ENCODE results near the gene GBP7.
"Not testable (repeated sequence)": the region's sequence is repeated elsewhere in the genome, so short reads cannot be mapped to it uniquely, and the experiment has no call there.

The GBP7 gene, protein sequence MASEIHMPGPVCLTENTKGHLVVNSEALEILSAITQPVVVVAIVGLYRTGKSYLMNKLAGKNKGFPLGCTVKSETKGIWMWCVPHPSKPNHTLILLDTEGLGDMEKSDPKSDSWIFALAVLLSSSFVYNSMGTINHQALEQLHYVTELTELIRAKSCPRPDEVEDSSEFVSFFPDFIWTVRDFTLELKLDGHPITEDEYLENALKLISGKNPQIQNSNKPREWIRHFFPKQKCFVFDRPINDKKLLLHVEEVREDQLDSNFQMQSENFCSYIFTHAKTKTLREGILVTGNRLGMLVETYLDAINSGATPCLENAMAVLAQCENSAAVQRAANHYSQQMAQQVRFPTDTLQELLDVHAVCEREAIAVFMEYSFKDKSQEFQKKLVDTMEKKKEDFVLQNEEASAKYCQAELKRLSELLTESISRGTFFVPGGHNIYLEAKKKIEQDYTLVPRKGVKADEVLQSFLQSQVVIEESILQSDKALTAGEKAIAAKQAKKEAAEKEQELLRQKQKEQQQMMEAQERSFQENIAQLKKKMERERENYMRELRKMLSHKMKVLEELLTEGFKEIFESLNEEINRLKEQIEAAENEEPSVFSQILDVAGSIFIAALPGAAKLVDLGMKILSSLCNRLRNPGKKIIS

DNA sequence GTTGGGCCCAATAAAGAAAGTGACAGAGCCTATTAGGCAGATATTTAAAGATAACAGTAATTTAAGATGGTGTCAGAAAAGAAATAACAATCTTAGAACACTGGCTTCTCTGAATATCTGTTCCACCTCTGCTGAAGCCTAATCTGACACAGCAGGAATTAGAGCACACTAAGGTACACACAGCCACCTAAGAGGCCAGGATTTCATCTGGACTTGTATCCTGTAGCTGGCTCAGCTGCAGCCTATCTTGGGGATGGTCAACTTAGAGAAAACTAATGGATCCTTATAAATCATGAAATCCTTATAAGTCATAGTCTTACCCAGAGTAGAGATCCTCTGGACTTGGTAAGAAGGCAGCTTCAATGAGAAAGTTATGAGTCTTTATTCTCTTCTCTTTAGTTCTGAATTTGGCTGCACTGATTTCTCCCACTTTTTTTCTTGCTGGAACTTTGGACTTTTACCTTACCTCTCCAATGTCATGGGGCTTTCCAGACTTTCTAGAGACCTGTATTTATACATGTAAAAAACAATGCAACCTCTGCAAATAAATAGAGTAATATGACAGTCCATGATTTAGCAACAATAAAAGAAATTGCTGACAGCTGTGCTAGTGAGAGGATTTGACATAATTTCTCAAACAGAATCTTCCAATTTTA, at the start of gene GBP7:
Gene GBP7, minus strand, starts transcription at position 403 of the 656 bp plus-strand sequence. CDS start 4,068 bp downstream, outside the sequence.
- DNase-seq (ENCODE audit: low read depth), result no peak

DNA sequence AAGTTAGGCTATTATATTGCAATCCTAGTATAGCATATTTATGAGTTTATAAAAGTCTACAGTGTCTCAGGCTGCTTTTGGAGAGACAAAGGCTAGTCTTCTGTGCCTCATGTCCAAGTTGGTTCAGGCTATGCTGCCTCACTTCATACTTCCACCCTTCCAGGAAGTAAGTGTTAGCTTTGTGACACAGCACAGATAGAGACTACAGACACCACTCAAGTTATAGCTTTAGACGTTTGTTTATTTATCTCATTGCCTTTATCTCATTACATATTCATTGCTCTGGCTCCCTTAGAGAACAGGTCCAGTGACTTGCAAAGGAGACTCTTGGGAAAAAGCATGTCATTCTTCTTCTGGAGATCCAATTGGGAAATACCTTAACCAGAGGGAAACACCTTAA, 45.5 kb upstream of the GBP7 start:
- DNase-seq (ENCODE audit: low read depth), result no peak

DNA sequence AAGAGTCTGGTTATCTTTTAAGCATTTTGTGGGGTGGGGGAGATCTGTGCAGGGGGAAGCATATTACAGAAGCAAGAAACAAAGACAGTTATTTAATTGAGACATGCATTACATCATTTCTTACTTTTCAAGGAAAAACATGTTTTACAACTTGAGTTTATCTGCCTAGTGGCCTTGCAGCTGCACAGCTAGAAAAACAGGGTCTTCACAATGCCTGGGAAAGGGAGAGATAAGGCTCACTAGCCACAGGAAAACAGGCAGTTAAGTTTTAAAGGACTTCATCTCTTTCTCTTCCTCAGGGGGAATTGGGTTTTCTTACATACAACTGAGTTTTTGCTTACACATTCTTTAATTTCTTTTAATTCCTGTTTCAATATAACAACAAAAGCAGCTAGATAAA, 44.0 kb upstream of the GBP7 start:
- not testable (repeated sequence) for DNase-seq (ENCODE audit: low read depth)

DNA sequence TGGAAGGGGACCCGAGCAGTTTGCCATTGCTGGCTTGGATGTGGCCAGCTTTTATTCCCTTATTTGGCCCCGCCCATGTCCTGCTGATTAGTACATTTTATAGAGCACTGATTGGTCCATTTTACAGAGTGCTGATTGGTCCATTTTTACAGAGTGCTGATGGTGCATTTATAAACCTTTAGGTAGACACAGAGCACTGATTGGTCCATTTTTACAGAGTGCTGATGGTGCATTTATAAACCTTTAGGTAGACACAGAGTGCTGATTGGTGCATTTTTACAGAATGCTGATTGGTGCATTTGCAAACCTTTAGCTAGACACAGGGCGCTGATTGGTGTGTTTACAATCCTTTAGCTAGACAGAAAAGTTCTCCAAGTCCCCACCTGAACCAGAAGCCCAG, 43.1 kb upstream of the GBP7 start:
- not testable (repeated sequence) for DNase-seq (ENCODE audit: low read depth)

DNA sequence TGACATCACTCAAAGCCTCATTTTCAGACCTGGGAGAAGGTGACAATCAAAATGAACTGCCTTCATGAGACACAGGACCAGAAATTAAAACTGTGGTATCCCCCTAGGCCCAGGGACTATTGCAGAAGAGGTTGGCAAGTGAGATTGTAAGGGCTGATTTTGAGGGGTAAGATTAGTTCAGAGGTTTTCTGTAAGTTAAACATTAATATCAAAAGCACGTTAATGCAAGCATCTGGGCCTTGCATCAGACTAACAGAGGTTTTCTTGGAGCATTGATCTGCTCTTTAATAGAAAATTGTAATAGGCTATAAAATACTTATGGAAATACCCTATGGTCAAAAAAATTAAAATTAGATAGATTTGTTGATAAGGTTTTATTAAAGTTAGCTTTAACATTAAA, 37.5 kb upstream of the GBP7 start:
- DNase-seq (ENCODE audit: low read depth), result no peak

DNA sequence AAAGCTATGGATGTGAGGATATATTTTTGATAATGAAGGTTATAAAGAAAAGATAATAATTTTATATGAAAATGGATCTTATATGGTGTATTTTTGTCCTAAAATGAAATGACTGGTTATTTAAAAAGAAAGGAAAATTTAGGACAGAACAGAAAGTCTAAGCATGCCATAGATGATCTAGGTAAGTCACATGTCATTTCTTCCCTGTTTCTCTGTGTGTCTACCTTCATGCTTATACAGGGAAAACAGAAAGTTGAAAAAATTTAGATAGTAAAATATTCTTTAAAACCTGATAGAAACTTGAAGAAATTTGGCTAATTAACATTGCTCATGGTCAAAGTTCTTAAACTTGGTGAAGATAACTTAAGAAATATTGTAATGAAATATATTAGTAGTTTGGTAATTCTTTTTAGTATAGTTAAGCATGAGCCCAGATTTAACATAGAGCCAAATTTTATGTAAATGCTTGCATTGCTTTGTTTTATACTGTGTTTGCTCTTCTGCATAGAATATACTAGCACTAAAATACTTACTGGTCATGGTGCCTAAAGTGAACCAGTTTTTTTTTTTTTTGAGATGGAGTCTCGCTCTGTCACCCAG, 35.3 kb upstream of the GBP7 start:
- no peak for DNase-seq (ENCODE audit: low read depth)

DNA sequence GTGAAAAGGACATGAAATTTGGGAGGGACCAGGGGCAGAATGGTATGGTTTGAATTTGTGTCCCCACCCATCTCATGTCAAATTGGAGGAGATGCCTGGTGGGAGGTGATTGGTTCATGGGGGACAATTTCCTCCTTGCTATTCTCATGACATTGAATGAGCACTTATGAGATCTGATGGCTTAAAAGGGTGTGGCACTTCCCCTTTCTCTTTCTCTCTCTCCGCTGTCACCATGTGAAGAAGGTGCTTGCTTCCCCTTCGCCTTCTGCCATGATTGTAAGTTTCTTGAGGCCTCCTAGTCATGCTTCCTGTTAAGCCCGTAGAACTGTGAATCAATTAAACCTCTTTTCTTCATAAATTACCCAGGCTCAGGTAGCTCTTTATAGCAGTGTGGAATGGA, 30.6 kb upstream of the GBP7 start:
- DNase-seq (ENCODE audit: low read depth), result no peak

DNA sequence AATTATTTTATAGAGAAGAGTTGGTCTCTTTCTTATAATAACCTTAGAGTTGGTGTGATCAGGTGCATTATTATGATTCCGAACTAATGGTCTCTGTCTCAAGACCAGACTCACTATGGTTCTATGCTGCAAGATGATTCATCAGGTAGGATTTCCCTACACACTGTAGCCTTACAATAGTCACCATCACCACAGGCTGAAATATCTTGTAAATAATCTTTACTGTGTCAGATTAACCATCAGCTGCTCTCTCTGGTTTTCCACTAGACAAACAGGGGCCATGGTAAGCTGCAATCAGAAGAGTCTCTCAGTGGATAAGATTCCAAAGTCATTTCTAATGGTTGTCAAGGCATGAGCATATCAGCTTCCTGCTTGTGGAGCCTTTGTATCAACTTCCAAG, 27.4 kb upstream of the GBP7 start:
- DNase-seq (ENCODE audit: low read depth), result no peak

DNA sequence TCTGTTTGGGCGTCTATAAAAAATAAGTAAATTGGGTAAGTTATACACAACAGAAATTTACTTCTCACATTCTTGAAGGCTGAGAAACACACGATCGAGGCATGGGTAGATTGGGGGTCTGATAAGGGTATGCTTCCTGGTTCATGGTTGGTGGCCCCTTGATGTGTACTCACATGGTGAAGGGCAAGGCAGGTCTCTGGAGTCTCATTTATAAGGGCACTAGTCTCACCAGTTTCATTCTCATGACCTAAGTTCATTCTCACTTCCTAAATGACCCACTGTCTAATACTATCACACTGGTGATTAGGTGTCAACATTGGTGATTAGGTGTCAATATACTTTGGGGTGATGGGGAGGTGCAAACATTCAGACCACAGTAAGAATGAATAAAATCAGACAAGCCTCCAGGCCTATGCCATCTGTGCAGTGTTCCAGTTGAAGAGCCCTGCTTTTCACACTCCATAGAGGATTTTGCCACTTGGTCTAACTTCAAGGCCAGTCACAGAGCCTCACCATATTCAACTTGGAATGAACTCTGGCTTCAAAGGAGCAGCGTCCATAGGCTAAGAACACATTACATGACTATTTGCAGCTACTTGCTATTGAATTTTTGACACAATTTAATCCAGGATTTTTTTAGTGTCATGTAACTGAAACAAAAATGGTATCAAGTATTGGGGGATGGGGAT, 25.4 kb upstream of the GBP7 start:
- DNase-seq (ENCODE audit: low read depth), result no peak

DNA sequence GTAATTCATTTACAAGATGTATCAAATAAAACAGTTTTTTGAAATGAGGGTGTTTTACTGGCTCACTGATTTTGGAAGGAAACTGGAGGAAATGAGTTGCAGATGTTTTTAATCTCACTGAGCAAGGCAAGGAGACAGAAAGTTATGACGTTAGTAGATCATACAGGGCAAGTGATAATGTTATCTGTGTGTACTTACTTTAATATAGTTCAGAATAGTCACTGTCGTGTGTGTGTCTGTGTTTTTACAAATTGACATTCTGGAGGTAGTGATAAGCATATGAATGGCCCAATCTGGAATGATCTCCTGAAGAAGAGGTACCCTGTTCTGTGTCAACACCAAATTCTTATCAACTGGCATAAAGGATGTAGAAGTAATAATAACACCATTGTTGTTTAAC, 24.9 kb upstream of the GBP7 start:
- DNase-seq (ENCODE audit: low read depth), result no peak

DNA sequence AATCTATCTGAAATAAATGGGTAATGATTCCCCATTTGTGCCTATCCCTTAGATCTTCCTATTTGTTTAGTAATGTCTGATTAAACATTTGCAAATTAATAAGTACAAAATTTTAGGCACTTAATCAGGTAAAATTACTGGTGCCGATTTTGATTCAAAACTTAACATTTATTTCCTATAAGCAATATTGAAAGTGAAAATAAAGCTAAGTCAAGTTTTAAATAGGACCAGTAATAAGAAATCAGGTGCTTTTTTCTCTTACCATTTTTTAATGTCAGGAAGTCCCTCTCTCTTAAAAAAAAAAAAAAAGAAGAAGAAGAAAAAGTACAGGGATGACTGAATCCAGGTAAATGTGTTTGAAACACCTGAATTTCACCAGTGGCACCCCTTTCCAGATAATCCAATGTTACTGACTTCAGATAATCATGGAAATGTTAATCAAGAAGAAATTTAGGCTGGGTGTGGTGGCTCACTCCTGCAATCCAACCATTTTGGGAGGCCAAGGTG, 23.8 kb upstream of the GBP7 start:
- DNase-seq (ENCODE audit: low read depth), result no peak

DNA sequence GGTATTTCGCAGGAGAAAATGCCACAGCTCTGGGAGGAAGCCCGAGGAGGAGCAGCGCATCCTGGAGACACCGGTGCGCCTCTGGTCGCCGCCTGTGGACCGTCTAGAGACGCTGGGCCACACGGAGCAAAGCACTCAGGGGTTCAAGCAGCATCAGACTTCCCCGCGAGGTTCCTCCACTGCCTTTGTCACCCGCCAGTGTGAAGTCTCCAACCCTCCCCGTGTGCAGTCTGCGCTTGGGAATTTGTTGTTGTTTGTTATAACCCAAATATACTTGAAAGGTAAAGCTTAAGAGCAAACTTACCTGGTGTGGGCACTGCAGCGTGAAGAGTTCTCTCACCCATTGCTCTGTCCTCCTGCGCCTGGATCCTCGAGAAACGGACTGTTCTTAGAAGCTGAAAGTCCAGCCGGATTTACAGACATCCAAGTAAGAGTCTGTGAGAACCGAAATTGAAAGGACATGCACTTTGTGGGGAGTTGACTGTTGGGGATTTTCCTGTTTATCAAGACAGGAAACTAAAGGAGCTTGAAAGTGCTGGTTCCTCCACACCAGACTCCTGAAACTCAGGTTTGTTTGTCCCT, 22.8 kb upstream of the GBP7 start, which contains the start of gene GBP4:
Gene GBP4, minus strand, starts transcription at position 452 of the 582 bp plus-strand sequence. Its CDS starts 108 bp downstream, at position 344.
- peak; percentile 21 for DNase-seq (ENCODE audit: low read depth)

DNA sequence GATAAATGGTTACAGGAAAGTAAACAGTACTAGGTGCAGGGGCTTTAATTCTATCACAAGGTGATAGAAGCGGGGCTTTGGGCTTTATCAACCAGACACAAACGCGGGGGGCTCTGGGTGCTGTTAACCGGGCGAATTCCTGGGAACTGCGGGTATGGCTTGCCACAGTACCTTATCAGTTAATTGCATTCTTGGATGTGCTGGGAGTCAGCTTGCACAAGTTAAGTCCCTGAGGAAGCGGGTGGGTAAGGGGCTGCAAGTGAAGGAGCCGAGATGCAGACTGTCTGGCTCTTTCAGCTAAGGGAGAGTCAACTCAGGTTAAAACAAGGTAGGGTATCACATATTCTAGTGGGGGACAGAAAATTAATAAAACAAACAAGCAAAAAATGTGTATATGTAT, 22.3 kb upstream of the GBP7 start:
- no peak for DNase-seq (ENCODE audit: low read depth)

DNA sequence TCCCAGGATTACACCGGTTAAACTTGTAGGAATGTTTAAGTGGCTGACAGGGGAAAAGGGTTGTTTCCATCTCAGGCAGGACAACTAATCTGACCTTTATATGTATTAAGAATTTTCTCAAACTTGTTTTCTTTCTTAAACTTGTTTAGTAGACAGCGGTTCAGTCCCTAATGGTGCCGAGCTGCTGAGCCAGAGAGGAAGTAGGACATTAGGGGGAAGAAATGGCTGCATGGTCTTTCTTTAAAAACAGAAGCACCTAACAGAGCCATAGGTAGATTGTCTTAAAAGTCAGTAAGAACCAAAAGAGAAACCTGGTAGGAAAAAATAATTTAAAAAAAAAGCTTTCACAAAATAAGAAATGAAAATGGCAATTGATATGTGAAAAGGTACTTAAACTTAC, 19.7 kb upstream of the GBP7 start:
- no peak for DNase-seq (ENCODE audit: low read depth)

DNA sequence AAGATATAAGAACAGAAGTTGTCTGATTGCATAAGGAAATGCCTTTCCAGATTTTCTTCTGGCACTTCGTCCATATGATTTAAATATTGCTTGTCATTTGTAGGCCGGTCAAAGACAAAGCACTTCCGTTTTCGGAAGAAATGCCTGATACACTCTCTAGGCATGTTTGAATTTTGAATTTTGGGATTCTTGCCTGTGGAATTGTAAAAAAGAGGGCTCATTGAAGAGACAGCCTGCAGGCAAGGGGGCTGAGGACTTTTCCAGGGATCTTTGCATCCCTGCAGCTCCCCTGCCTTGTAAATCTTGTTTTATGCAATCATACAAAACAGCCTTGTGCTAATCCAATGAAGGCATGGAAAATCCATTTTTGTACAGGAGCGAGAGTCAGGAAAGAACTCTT, 15.5 kb upstream of the GBP7 start:
- no peak for DNase-seq (ENCODE audit: low read depth)

DNA sequence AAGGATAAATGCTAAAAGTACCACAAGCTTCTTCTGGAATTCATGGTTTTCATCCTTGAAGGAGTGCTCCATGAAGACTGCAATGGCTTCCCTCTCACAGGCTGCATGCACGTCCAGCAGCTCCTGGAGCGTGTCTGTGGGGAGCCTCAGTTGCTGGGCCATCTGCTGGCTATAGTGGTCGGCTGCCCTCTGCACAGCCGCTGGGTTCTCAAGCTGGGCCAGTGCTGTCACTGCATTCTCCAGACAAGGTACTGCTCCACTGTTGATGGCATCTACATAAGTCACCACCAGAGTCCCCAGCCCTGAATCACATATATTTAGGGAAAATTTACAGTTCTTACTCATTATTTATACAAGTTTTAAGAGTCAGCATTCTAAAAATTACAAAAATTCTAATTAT, 14.2 kb upstream of the GBP7 start:
- DNase-seq (ENCODE audit: low read depth), result no peak

DNA sequence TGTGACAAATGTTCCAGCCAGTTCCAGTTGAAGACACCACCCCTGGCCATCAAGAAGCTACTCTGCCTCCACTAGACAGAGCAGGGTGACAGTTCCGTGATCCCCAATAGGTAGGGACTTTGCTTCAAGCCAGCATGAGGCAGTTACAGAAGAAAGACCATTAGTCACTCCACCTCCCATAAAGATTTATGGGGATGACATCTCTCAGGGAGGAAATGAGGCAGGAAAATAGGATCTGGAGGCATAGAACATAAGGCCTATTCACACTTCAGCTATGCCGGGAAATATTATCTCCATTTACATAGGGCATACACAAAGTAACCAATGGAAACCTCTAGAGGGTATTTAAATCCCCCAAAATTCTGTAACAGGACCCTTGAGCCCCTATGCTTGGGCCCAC, 3.5 kb upstream of the GBP7 start:
- no peak for DNase-seq (ENCODE audit: low read depth)

DNA sequence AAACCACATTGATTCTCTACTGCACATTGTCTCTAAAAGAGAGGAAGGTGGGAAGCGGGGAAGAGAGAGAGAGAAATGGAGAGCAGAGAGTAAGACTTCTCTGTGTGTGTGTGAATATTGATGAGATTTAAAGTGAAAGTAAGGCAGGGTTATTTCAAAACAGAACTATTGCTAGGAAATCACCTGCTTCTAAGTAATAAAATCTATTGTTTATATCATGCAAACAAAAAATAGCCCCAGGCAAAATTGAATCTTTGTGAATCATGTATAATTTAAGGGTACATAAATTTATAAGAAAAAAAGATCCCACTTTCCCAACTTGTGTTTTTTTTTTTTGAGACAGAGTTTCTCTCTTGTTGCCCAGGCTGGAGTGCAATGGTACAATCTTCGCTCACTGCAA, 1.2 kb upstream of the GBP7 start:
- DNase-seq (ENCODE audit: low read depth), result no peak

DNA sequence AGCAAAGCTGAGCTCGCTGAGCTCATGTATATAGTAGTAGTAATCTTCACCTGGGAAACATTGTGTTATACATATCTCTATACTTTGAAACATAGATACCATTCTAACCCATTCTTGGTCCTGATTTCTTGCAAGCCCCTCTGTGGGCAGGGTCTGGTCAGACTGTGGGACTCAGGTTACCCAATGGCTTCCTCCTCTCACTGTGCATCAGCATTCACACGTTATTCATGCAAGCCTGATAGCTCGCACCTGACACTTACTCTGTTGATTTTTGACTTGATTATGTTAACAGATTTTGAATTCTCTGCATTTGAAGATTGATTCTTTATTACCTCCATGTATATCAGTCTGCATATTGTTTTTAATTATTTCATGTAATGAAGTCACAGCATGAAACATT, 1.3 kb downstream of the GBP7 start:
- DNase-seq (ENCODE audit: low read depth), result no peak

DNA sequence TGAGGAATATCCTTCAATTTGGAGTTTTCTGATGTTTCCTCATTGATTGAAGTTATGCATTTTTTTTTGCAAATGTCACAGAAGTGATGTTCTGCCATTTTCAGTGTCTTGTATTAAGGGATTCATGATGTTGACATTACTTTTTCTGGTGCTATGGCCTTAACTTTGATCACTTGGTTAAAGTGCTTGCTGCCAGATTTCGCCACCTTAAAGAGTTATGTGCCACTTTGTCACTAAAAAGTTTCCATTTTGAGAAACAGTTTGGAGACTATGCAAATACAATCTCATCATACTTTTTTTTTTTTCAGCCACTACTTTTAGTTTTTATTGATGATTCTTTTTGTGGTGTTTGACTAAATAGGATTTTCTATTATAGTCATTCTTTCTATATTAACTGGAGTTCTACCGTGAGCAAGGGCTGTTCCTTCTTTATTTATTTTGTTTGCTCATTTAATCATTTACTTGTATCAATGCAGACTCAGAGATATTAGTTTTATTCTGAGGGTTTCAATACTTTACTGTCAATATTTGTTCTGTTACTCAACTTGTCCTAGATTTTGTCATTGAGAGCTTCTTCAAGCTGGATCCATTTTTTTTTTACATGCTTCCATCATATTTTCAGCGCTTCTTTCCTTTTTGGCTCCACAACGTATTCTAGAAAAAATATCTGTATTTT, 3.2 kb downstream of the GBP7 start:
- no peak for DNase-seq (ENCODE audit: low read depth)

DNA sequence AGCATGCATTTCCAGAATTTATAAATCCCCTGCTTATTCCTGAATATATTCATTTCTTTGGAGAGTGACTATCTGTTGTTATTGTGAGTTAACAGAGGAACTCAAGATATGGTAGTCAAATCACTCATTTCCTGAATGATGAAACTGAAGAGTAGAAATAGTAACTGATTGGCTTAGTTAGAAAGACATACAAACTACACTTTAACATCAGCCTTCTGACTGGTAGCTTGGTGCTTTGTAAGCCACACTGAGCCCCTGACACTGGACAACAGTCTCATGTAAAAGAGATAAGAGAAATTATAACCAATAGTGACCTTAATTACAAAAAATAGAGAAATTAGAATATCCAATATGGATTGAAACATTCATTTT, 4.8 kb downstream of the GBP7 start:
- no peak for DNase-seq (ENCODE audit: low read depth)
